Sigmoid colon (tissue), 7 donors: ENCODE results near the gene GABRR2. TPM values are rescaled to one million over a fixed set of nuclear protein-coding genes. Genes with fewer than 3 reads are reported as not detected.

Experiments
- DNase-seq: peaks from one replicate; pipeline ENCODE4 v3.0.0-alpha.2; 2019
- H3K27ac ChIP-seq, 4 donors: fragments of 200-600 bp; sonication (generic); one replicate each; pipeline ENCODE4 v1.5.1; 2016 to 2019; ENCODE audit warnings: mild to moderate bottlenecking in 1 of 4
- H3K27me3 ChIP-seq, 3 donors: fragments of 200-600 bp; sonication (generic); one replicate each; pipeline ENCODE4 v1.5.1; 2019; ENCODE audit warnings: mild to moderate bottlenecking in 1 of 3
- H3K36me3 ChIP-seq, 4 donors: fragments of 200-600 bp; sonication (generic); one replicate each; pipeline ENCODE4 v1.5.1; 2016 to 2019
- H3K4me1 ChIP-seq, 4 donors: fragments of 200-600 bp; sonication (generic); one replicate each; pipeline ENCODE4 v1.5.1; 2017 to 2019
- H3K4me3 ChIP-seq, 4 donors: fragments of 200-600 bp; sonication (generic); one replicate each; pipeline ENCODE4 v1.5.1; 2017 to 2019; ENCODE audit warnings: mild to moderate bottlenecking in 2 of 4, moderate library complexity in 1 of 4
- H3K9me3 ChIP-seq, 4 donors: fragments of 200-600 bp in 3 of 4; sonication (generic) in 3 of 4; one replicate each; pipeline versions ENCODE4 v1.5.1 to v1.6.1; 2013 to 2019
- EP300 ChIP-seq, 4 donors: sonication (generic); formaldehyde crosslinking; IDR thresholded peaks; one replicate each; pipeline ENCODE4 v1.6.1; 2017; ENCODE audit warnings: antibody characterized with exemption in 4 of 4
- POLR2A ChIP-seq, 2 donors: fragments of 450-650 bp; IDR thresholded peaks; one replicate each; pipeline ENCODE4 v1.6.1; 2016; ENCODE audit warnings: antibody characterized with exemption in 2 of 2, mild to moderate bottlenecking in 2 of 2, moderate library complexity in 2 of 2
- POLR2AphosphoS5 ChIP-seq, 4 donors: sonication (generic); formaldehyde crosslinking; IDR thresholded peaks; one replicate each; pipeline ENCODE4 v1.6.1; 2017; ENCODE audit warnings: antibody characterized with exemption in 4 of 4
- WGBS, 2 donors: extraction: QIAGEN DNeasy Blood & Tissue Kit; methylation state at CpG; one replicate each; pipeline ENCODE4 v1.1.7; 2013; 5-methylcytosine and 5-hydroxymethylcytosine counted together
- intact Hi-C: fragments of 100-400 bp; cut with DNase I; formaldehyde crosslinking; loops from one replicate; pipeline ENCODE4 v1.15.1; 2023
- polyA plus RNA-seq, 3 donors: library from polyadenylated mRNA; stranded (reverse); fragments of 200-250 nt; gene quantifications; one replicate each; pipeline ENCODE4 v1.2.3, GENCODE V29; 2013
- total RNA-seq, 4 donors: library from RNA; depleted of rRNA; stranded (reverse); fragments of >200 nt; gene quantifications; one replicate each; pipeline ENCODE4 v1.1.0, GENCODE V29; 2016
- TF ChIP-seq, protein P1 (sequence below), 4 experiments: fragments of 450-650 bp in 3 of 4; fragments of 200-600 bp in 1 of 4; IDR thresholded peaks; one replicate each; pipeline ENCODE4 v1.5.1; 2016 to 2019; ENCODE audit warnings: antibody characterized with exemption in 4 of 4, mild to moderate bottlenecking in 3 of 4, moderate library complexity in 2 of 4
- donor health status: healthy with polysubstance abuse.
- donor health status: Bipolar disorder and iron deficiency.
- donor health status: healthy.

The GABRR2 gene
- total and polyA plus RNA-seq, 7 donors: 0.36 to 2.8 (median 0.99) TPM; not detected in 2

DNA sequence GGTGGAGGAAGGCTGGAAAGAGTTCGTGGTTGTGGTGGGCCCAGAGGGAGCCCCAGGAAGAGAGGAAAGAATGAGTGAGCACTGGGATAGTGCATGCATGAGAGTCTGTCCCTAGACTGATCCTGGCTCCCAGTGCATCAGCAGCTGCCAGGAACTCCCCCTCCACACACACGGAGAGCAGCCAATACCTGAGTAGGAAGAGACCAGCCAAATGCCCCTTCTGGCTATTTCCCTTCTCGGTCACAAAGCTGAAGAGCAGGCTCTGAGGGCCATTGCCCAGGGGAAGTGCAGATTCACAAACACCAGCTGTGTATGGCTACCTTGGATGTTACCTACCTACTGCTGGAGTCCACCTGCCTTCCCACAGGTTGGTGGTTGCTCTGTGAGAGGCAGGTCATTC lies 45.1 kb downstream of the GABRR2 start:
- intact Hi-C loops: no loop called here
- 72 to 75% methylated on average over 3 of the region's 3 CpGs for WGBS, 2 donors

DNA sequence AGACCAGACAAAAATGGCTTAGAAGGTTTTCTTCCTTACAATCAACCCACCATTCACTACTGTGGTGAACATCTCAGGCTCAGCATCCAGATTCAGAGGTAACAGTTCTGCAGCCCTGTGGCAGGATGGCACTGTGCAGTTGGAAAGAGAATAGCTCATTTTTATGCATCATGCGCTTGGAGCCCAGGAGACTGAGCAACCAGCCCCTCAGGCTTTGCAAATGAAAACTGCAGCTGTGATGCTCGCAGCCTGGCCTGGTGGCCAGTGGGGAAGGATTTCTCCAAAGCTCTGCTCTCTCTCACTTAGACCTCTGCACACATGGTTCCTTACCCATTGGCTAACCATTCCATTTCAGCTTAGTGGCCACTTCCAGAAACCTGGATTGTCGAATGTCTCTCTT lies 45.8 kb downstream of the GABRR2 start:
- WGBS, 2 donors: 96% methylated on average over 3 of the region's 3 CpGs

More for the DNA sequence above, 45.1 kb downstream of the GABRR2 start:
- no peak overlapping the region for H3K4me3 ChIP-seq
- no peak for TF ChIP-seq POLR2A (IDR thresholded peaks at IDR 0.05)
- TF ChIP-seq EP300 (IDR thresholded peaks at IDR 0.05): no peak
- TF ChIP-seq POLR2AphosphoS5 (IDR thresholded peaks at IDR 0.05): no peak
- TF ChIP-seq, protein P1, sequence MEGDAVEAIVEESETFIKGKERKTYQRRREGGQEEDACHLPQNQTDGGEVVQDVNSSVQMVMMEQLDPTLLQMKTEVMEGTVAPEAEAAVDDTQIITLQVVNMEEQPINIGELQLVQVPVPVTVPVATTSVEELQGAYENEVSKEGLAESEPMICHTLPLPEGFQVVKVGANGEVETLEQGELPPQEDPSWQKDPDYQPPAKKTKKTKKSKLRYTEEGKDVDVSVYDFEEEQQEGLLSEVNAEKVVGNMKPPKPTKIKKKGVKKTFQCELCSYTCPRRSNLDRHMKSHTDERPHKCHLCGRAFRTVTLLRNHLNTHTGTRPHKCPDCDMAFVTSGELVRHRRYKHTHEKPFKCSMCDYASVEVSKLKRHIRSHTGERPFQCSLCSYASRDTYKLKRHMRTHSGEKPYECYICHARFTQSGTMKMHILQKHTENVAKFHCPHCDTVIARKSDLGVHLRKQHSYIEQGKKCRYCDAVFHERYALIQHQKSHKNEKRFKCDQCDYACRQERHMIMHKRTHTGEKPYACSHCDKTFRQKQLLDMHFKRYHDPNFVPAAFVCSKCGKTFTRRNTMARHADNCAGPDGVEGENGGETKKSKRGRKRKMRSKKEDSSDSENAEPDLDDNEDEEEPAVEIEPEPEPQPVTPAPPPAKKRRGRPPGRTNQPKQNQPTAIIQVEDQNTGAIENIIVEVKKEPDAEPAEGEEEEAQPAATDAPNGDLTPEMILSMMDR (IDR thresholded peaks at IDR 0.05): no peak
- no peak for DNase-seq
- H3K36me3 ChIP-seq: no peaks in the 10 kb centered on the region
- H3K27ac ChIP-seq: no peak overlapping the region
- no peaks in the 10 kb centered on the region for H3K9me3 ChIP-seq
- no peaks in the 10 kb centered on the region for H3K4me1 ChIP-seq
- no peaks in the 10 kb centered on the region for H3K27me3 ChIP-seq

DNA sequence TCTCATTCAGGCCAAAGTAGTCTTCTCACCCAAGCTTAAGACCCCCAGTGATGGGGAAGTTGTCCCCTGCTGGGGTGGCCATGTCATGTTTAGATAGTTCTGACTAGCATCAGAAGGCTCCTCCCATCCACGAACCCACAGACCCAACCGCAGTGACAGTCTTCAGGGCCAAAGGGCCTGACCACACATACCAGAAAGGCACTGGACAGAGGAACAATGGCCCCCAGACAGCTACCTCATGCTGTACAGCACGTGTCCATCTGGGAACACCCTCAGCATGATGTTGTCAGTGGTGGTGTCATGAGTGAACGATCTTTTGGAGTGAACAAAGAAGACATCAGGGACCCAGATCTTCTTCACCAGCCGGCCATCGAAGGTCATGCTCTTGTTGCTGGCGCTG lies 46.3 kb downstream of the GABRR2 start:
- intact Hi-C loops: no loop called here
- Histone ChIP-seq H3K27ac (no peak overlapping the region), H3K9me3 (no peaks in the 10 kb centered on the region), H3K4me3 (no peak overlapping the region), H3K27me3 (no peaks in the 10 kb centered on the region), H3K36me3 (no peaks in the 10 kb centered on the region), H3K4me1 (no peaks in the 10 kb centered on the region)
- 89 to 91% methylated on average over 7 of the region's 7 CpGs for WGBS, 2 donors
- TF ChIP-seq EP300 (IDR thresholded peaks at IDR 0.05) (no peak), POLR2A (IDR thresholded peaks at IDR 0.05) (no peak), POLR2AphosphoS5 (IDR thresholded peaks at IDR 0.05) (no peak)
- TF ChIP-seq, protein P1 (IDR thresholded peaks at IDR 0.05): no peak
- DNase-seq: no peak

More for the DNA sequence above, 45.8 kb downstream of the GABRR2 start:
- Histone ChIP-seq H3K27ac (no peak overlapping the region), H3K4me1 (no peaks in the 10 kb centered on the region), H3K4me3 (no peak overlapping the region), H3K36me3 (no peaks in the 10 kb centered on the region), H3K9me3 (no peaks in the 10 kb centered on the region), H3K27me3 (no peaks in the 10 kb centered on the region)
- intact Hi-C loops: no loop called here
- no peak for TF ChIP-seq EP300 (IDR thresholded peaks at IDR 0.05)
- TF ChIP-seq, protein P1 (IDR thresholded peaks at IDR 0.05): no peak
- DNase-seq: no peak

DNA sequence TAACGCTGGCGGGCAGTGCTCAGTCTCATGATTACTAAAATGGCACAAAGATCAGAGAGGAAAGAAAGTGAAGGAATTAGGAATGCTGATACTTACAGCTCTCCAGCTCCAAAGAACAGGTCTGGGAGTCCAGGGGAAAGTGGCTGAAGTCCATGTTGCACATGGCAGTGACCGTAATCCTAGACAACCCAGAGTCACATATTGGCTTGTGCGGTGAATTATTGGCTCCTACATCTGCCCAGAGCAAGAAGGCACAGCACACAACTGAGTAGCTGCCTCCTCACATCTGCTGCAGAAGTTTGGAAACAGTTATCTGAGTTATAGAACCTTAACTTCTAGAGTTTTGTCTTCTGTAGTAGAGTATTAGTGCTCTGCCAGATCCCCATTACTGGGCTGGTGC lies 47.2 kb downstream of the GABRR2 start:
- H3K9me3 ChIP-seq: no peaks in the 10 kb centered on the region
- intact Hi-C loops: no loop called here
- H3K27me3 ChIP-seq: no peaks in the 10 kb centered on the region
- H3K27ac ChIP-seq: no peak overlapping the region
- TF ChIP-seq, protein P1 (IDR thresholded peaks at IDR 0.05): no peak
- TF ChIP-seq POLR2A (IDR thresholded peaks at IDR 0.05) (no peak), EP300 (IDR thresholded peaks at IDR 0.05) (no peak), POLR2AphosphoS5 (IDR thresholded peaks at IDR 0.05) (no peak)
- no peak for DNase-seq
- no peaks in the 10 kb centered on the region for H3K4me1 ChIP-seq
- no peaks in the 10 kb centered on the region for H3K36me3 ChIP-seq
- no peak overlapping the region for H3K4me3 ChIP-seq
- WGBS, 2 donors: 93 to 97% methylated on average over 4 of the region's 4 CpGs

DNA sequence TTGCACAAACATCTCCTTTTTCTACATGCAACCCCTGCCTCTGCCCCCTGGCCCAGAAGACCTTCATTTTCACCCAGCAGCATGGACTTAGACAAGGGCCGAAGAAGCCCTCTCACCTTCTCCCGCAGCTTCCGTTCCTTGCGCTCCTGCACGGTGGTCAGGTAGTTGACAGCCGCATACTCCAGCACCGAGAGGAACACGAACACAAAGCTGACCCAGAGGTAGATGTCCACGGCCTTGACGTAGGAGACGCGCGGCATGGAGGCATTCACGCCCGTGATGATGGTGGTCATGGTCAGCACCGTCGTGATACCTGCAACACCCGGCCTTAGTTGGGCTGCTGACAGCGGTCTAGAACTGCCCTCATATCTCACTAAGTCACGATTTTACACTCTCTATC lies 50.8 kb downstream of the GABRR2 start:
- Histone ChIP-seq H3K36me3 (no peaks in the 10 kb centered on the region), H3K27ac (no peak overlapping the region), H3K9me3 (no peaks in the 10 kb centered on the region), H3K4me3 (no peak overlapping the region), H3K27me3 (no peaks in the 10 kb centered on the region), H3K4me1 (no peaks in the 10 kb centered on the region)
- no peak for DNase-seq
- 96% methylated on average over 20 of the region's 20 CpGs for WGBS, 2 donors
- TF ChIP-seq POLR2AphosphoS5 (IDR thresholded peaks at IDR 0.05): no peak
- TF ChIP-seq, protein P1 (IDR thresholded peaks at IDR 0.05): no peak
- no peak for TF ChIP-seq EP300 (IDR thresholded peaks at IDR 0.05)
- intact Hi-C loops: no loop called here
